Duodenal mucosa (tissue), 2 donors: ENCODE data around the gene IQGAP2.

Experiments used
- H3K27ac ChIP-seq: one replicate; pipeline ENCODE4 v1.7.0; 2013; ENCODE audit warnings: low read depth, low read length
- H3K27me3 ChIP-seq, 2 donors: one replicate each; pipeline ENCODE4 v1.7.0; 2013; ENCODE audit warnings: low read length in 2 of 2, control low read depth in 1 of 2; ENCODE audit not compliant: insufficient read depth in 2 of 2, control insufficient read depth in 1 of 2
- H3K36me3 ChIP-seq, 2 donors: one replicate each; pipeline ENCODE4 v1.7.0; 2013; ENCODE audit warnings: low read length in 2 of 2, control low read depth in 1 of 2; ENCODE audit not compliant: insufficient read depth in 2 of 2, control insufficient read depth in 1 of 2
- H3K4me1 ChIP-seq, 2 donors: one replicate each; pipeline ENCODE4 v1.7.0; 2013; ENCODE audit warnings: low read length in 2 of 2, control low read depth in 1 of 2; ENCODE audit not compliant: insufficient read depth in 2 of 2, control insufficient read depth in 1 of 2
- H3K4me3 ChIP-seq, 2 donors: one replicate each; pipeline ENCODE4 v1.7.0; 2013; ENCODE audit warnings: low read length in 2 of 2, low read depth in 1 of 2
- H3K9ac ChIP-seq, 2 donors: one replicate each; pipeline ENCODE4 v1.7.0; 2013; ENCODE audit warnings: low read length in 2 of 2, low read depth in 1 of 2
- H3K9me3 ChIP-seq, 2 donors: one replicate each; pipeline ENCODE4 v1.7.0; 2013; ENCODE audit warnings: low read length in 2 of 2, control low read depth in 1 of 2; ENCODE audit not compliant: control insufficient read depth in 1 of 2

Gene IQGAP2

GRCh38 chr5:76579166-76579937, 176.3 kb downstream of the IQGAP2 start:
- Histone ChIP-seq H3K36me3 (peaks cover 5 to 12% of the 10 kb centered on the region in 2 donors), H3K9ac (no peak overlapping the region), H3K4me1 (peaks cover 28 to 35% of the 10 kb centered on the region in 2 donors), H3K27ac (no peak overlapping the region), H3K9me3 (no peaks in the 10 kb centered on the region), H3K27me3 (no peaks in the 10 kb centered on the region), H3K4me3 (no peak overlapping the region)

GRCh38 chr5:76580981-76581380, 177.9 kb downstream of the IQGAP2 start:
- Histone ChIP-seq H3K27me3 (no peaks in the 10 kb centered on the region), H3K4me1 (peaks cover 28 to 39% of the 10 kb centered on the region in 2 donors), H3K4me3 (no peak overlapping the region), H3K36me3 (peaks cover 5 to 11% of the 10 kb centered on the region in 2 donors), H3K27ac (no peak overlapping the region), H3K9ac (no peak overlapping the region), H3K9me3 (no peaks in the 10 kb centered on the region)

GRCh38 chr5:76582230-76583162, 179.4 kb downstream of the IQGAP2 start:
- H3K27ac ChIP-seq = peak overlapping the region; percentile 35
- no peaks in the 10 kb centered on the region for H3K9me3 ChIP-seq
- peak overlapping the region in 1 of 2 donors; percentile 18 for H3K4me3 ChIP-seq
- peaks cover 28 to 44% of the 10 kb centered on the region in 2 donors for H3K4me1 ChIP-seq
- H3K36me3 ChIP-seq = peaks cover 5% of the 10 kb centered on the region in 2 donors
- no peaks in the 10 kb centered on the region for H3K27me3 ChIP-seq
- no peak overlapping the region for H3K9ac ChIP-seq

GRCh38 chr5:76583163-76584047, 180.3 kb downstream of the IQGAP2 start:
- Histone ChIP-seq H3K27ac (no peak overlapping the region), H3K27me3 (no peaks in the 10 kb centered on the region), H3K9me3 (no peaks in the 10 kb centered on the region), H3K9ac (no peak overlapping the region), H3K4me1 (peaks cover 28 to 39% of the 10 kb centered on the region in 2 donors), H3K4me3 (no peak overlapping the region), H3K36me3 (peaks cover 5% of the 10 kb centered on the region in 2 donors)

- H3K36me3 ChIP-seq = peaks cover 5 to 13% of the 10 kb centered on the region in 2 donors
Observed at GRCh38 chr5:76585783-76586217, 182.7 kb downstream of the IQGAP2 start.

GRCh38 chr5:76586531-76586930, 183.4 kb downstream of the IQGAP2 start:
- Histone ChIP-seq H3K9me3 (no peaks in the 10 kb centered on the region), H3K27ac (no peak overlapping the region), H3K4me3 (no peak overlapping the region), H3K9ac (no peak overlapping the region), H3K27me3 (no peaks in the 10 kb centered on the region), H3K4me1 (peaks cover 16 to 28% of the 10 kb centered on the region in 2 donors), H3K36me3 (peaks cover 12 to 18% of the 10 kb centered on the region in 2 donors)

More at GRCh38 chr5:76585783-76586217, 182.7 kb downstream of the IQGAP2 start:
- no peaks in the 10 kb centered on the region for H3K27me3 ChIP-seq
- no peaks in the 10 kb centered on the region for H3K9me3 ChIP-seq
- H3K9ac ChIP-seq = no peak overlapping the region
- peaks cover 24 to 35% of the 10 kb centered on the region in 2 donors for H3K4me1 ChIP-seq
- H3K27ac ChIP-seq = no peak overlapping the region
- H3K4me3 ChIP-seq = no peak overlapping the region

- peaks cover 0 to 10% of the 10 kb centered on the region in 2 donors for H3K4me1 ChIP-seq
- H3K4me3 ChIP-seq = no peak overlapping the region
- H3K27me3 ChIP-seq = no peaks in the 10 kb centered on the region
- no peak overlapping the region for H3K27ac ChIP-seq
- H3K9me3 ChIP-seq = no peaks in the 10 kb centered on the region
- H3K9ac ChIP-seq = no peak overlapping the region
- peaks cover 17 to 19% of the 10 kb centered on the region in 2 donors for H3K36me3 ChIP-seq
Observed at GRCh38 chr5:76590027-76590426, 186.9 kb downstream of the IQGAP2 start.

GRCh38 chr5:76591366-76591765, 188.3 kb downstream of the IQGAP2 start:
- H3K4me3 ChIP-seq = no peak overlapping the region
- no peak overlapping the region for H3K27ac ChIP-seq
- no peaks in the 10 kb centered on the region for H3K9me3 ChIP-seq
- H3K4me1 ChIP-seq = peaks cover 0 to 3% of the 10 kb centered on the region in 2 donors
- H3K36me3 ChIP-seq = peaks cover 19% of the 10 kb centered on the region in 2 donors
- no peaks in the 10 kb centered on the region for H3K27me3 ChIP-seq
- no peak overlapping the region for H3K9ac ChIP-seq

GRCh38 chr5:76592692-76593091, 189.6 kb downstream of the IQGAP2 start:
- H3K9ac ChIP-seq = no peak overlapping the region
- peaks cover 25% of the 10 kb centered on the region in 2 donors for H3K36me3 ChIP-seq
- H3K4me3 ChIP-seq = no peak overlapping the region
- H3K9me3 ChIP-seq = no peaks in the 10 kb centered on the region
- no peaks in the 10 kb centered on the region for H3K27me3 ChIP-seq
- no peak overlapping the region for H3K27ac ChIP-seq
- H3K4me1 ChIP-seq = no peaks in the 10 kb centered on the region
